GM10847 (cell line): ENCODE data around the gene KLHL3.

Source experiments
- POLR2A ChIP-seq: IDR thresholded peaks from 2 replicates; pipeline ENCODE4 v1.6.1; 2011; ENCODE audit not compliant: insufficient read length; ENCODE audit errors: extremely low read depth

KLHL3 gene

GRCh38 chr5:137621306-137621705 lies 114.6 kb downstream of the KLHL3 start:
- no peak for TF ChIP-seq POLR2A

- TF ChIP-seq POLR2A, result no peak
Measured at GRCh38 chr5:137619191-137619870, 116.6 kb downstream of the KLHL3 start.

- no peak for TF ChIP-seq POLR2A
Measured at GRCh38 chr5:137618476-137618875, 117.4 kb downstream of the KLHL3 start.

GRCh38 chr5:137617528-137618205 lies 118.2 kb downstream of the KLHL3 start:
- TF ChIP-seq POLR2A, result no peak

- no peak for TF ChIP-seq POLR2A
Measured at GRCh38 chr5:137616046-137616445, 119.8 kb downstream of the KLHL3 start.

- TF ChIP-seq POLR2A, result no peak
Measured at GRCh38 chr5:137615171-137615775, 120.6 kb downstream of the KLHL3 start.

GRCh38 chr5:137613554-137614265 lies 122.2 kb downstream of the KLHL3 start:
- no peak for TF ChIP-seq POLR2A

- TF ChIP-seq POLR2A, result no peak
Measured at GRCh38 chr5:137612576-137612975, 123.3 kb downstream of the KLHL3 start.

- no peak for TF ChIP-seq POLR2A
Measured at GRCh38 chr5:137611794-137612435, 124.0 kb downstream of the KLHL3 start.

GRCh38 chr5:137611011-137611580 lies 124.8 kb downstream of the KLHL3 start:
- no peak for TF ChIP-seq POLR2A

- TF ChIP-seq POLR2A, result no peak
Measured at GRCh38 chr5:137610598-137610997, 125.3 kb downstream of the KLHL3 start.

- no peak for TF ChIP-seq POLR2A
Measured at GRCh38 chr5:137609127-137609526, 126.8 kb downstream of the KLHL3 start.

GRCh38 chr5:137607771-137608170 lies 128.1 kb downstream of the KLHL3 start:
- no peak for TF ChIP-seq POLR2A

GRCh38 chr5:137606401-137606800 lies 129.5 kb downstream of the KLHL3 start:
- no peak for TF ChIP-seq POLR2A

GRCh38 chr5:137605411-137605810 lies 130.5 kb downstream of the KLHL3 start:
- no peak for TF ChIP-seq POLR2A
